Naive thymus-derived CD4-positive, alpha-beta T cell (primary cell): ENCODE measurements around the gene SRPK2. TPM values are rescaled to one million over a fixed set of nuclear protein-coding genes. Genes with fewer than 3 reads are reported as not detected.
A peak's percentile ranks its signal among the peaks of the same experiment; 100 is the strongest.
"Not testable (repeated sequence)": the region's sequence is repeated elsewhere in the genome, so short reads cannot be mapped to it uniquely, and the experiment has no call there.

Source experiments
- ATAC-seq: fragments of 150-1000 bp; cut with Tn5 transposase; 2 replicates; pipeline ENCODE4 v1.10.0; 2021; ENCODE audit warnings: mild to moderate bottlenecking, moderate library complexity
- CTCF ChIA-PET: fragments of 350-600 bp; sonication (Branson Sonifier 250); formaldehyde crosslinking; loops from one replicate; lab custom pipeline; 2021; ENCODE audit warnings: antibody characterized with exemption; lab: Charles Lee
- POLR2A ChIA-PET: fragments of 350-600 bp; sonication (Branson Sonifier 250); formaldehyde crosslinking; loops from one replicate; lab custom pipeline; 2021; ENCODE audit warnings: antibody characterized with exemption, inconsistent platforms; lab: Charles Lee
- DNase-seq, 9 donors: peaks; one replicate each; pipeline versions ENCODE4 v3.0.0 to v3.0.0-alpha.2; 2020 to 2022; ENCODE audit warnings: mixed read lengths in 1 of 9
- H3K27ac ChIP-seq: one replicate; pipeline ENCODE4 v1.7.0; 2013; ENCODE audit warnings: mild to moderate bottlenecking, low read depth, low read length, moderate library complexity
- H3K27me3 ChIP-seq, 2 donors: one replicate each; pipeline ENCODE4 v1.7.0; 2013; ENCODE audit warnings: low read length in 2 of 2, mild to moderate bottlenecking in 2 of 2, moderate library complexity in 2 of 2; ENCODE audit not compliant: control insufficient read depth in 2 of 2, insufficient read depth in 2 of 2
- H3K36me3 ChIP-seq, 3 experiments: 1 replicate in 2 of 3; 2 replicates in 1 of 3; pipeline ENCODE4 v1.7.0; 2013; ENCODE audit warnings: low read length in 3 of 3, mild to moderate bottlenecking in 3 of 3, moderate library complexity in 1 of 3; ENCODE audit not compliant: insufficient read depth in 3 of 3, control insufficient read depth in 2 of 3
- H3K4me1 ChIP-seq, 2 donors: one replicate each; pipeline ENCODE4 v1.7.0; 2013; ENCODE audit warnings: low read length in 2 of 2, mild to moderate bottlenecking in 2 of 2, moderate library complexity in 1 of 2; ENCODE audit not compliant: control insufficient read depth in 2 of 2, insufficient read depth in 2 of 2
- H3K4me3 ChIP-seq: 2 replicates; pipeline ENCODE4 v1.7.0; 2013; ENCODE audit warnings: mild to moderate bottlenecking, low read length
- H3K9me3 ChIP-seq, 3 experiments: 1 replicate in 2 of 3; 2 replicates in 1 of 3; pipeline ENCODE4 v1.7.0; 2013; ENCODE audit warnings: low read length in 3 of 3; ENCODE audit not compliant: control insufficient read depth in 2 of 3
- H3K27ac Mint-ChIP-seq, 9 donors: one replicate each; pipeline ENCODE4 v1.8.0; 2020 to 2022; ENCODE audit warnings: mixed read lengths in 9 of 9, mild to moderate bottlenecking in 8 of 9, moderate library complexity in 5 of 9, inconsistent platforms in 2 of 9
- H3K27me3 Mint-ChIP-seq, 5 donors: one replicate each; pipeline ENCODE4 v1.8.0; 2021 to 2022; ENCODE audit warnings: mixed read lengths in 5 of 5, mild to moderate bottlenecking in 1 of 5
- H3K36me3 Mint-ChIP-seq, 5 donors: one replicate each; pipeline ENCODE4 v1.8.0; 2020 to 2022; ENCODE audit warnings: mixed read lengths in 5 of 5, mild to moderate bottlenecking in 3 of 5, inconsistent platforms in 1 of 5
- H3K4me1 Mint-ChIP-seq, 7 donors: one replicate each; pipeline ENCODE4 v1.8.0; 2020 to 2022; ENCODE audit warnings: mixed read lengths in 7 of 7, mild to moderate bottlenecking in 3 of 7, inconsistent platforms in 1 of 7
- H3K4me3 Mint-ChIP-seq, 10 donors: one replicate each; pipeline ENCODE4 v1.8.0; 2020 to 2022; ENCODE audit warnings: mild to moderate bottlenecking in 10 of 10, mixed read lengths in 10 of 10, moderate library complexity in 6 of 10, inconsistent platforms in 2 of 10
- H3K9me3 Mint-ChIP-seq, 11 donors: one replicate each; pipeline ENCODE4 v1.8.0; 2020 to 2022; ENCODE audit warnings: mixed read lengths in 11 of 11, mild to moderate bottlenecking in 4 of 11, inconsistent platforms in 1 of 11, moderate library complexity in 1 of 11
- intact Hi-C, 2 donors: fragments of 100-400 bp; cut with micrococcal nuclease; formaldehyde crosslinking; loops; one replicate each; pipeline ENCODE4 v1.15.1; 2023
- polyA plus RNA-seq, 2 donors: library from polyadenylated mRNA; unstranded; fragments of 300-500 nt; fragmentation: Illumina TruSeq; gene quantifications; one replicate each; pipeline ENCODE4 v1.2.3, GENCODE V29; 2021
- total RNA-seq, 6 experiments: library from RNA in 5 of 6; stranded (reverse) in 5 of 6; gene quantifications; 1 replicate in 5 of 6; 2 replicates in 1 of 6; pipeline ENCODE4 v1.2.3 and lab custom pipeline; 2021 to 2026

SRPK2 gene
- total and polyA plus RNA-seq, 7 experiments from 2014 or later, result 40.2 to 56.7 (median 46.8) TPM

- ATAC-seq (no peak), DNase-seq (no peak)
- Mint-ChIP-seq H3K4me1 (peaks cover 15 to 77% (median 67%) of the 10 kb centered on the region in 7 donors), H3K4me3 (no peak overlapping the region), H3K36me3 (peaks cover 0 to 26% (median 14%) of the 10 kb centered on the region in 5 donors), H3K27ac (peak overlapping the region in 2 of 9 donors; percentile 18 to 32), H3K27me3 (no peaks in the 10 kb centered on the region), H3K9me3 (no peaks in the 10 kb centered on the region)
- no peaks in the 10 kb centered on the region for H3K36me3 ChIP-seq
- POLR2A ChIA-PET, result no interaction called here
- no peaks in the 10 kb centered on the region for H3K27me3 ChIP-seq
- no peak overlapping the region for H3K4me3 ChIP-seq
- H3K4me1 ChIP-seq, result no peaks in the 10 kb centered on the region
- intact Hi-C loops, result no loop called here
- H3K27ac ChIP-seq, result no peak overlapping the region
- H3K9me3 ChIP-seq, result no peaks in the 10 kb centered on the region
- CTCF ChIA-PET, result interaction anchor here (0.6 to 1.5 kb wide), 2 partner anchors 10 to 27 kb away, joined by 3 read pairs; no protein-coding TSS in a partner anchor
These were observed 63.4 kb downstream of the SRPK2 start for GRCh38 chr7:105325216-105325904.

- H3K27ac Mint-ChIP-seq, result peak overlapping the region in 1 of 9 donors; percentile 18
- H3K27me3 ChIP-seq, H3K4me3 Mint-ChIP-seq, H3K9me3 Mint-ChIP-seq, H3K27me3 Mint-ChIP-seq, H3K9me3 ChIP-seq, CTCF ChIA-PET, POLR2A ChIA-PET, H3K36me3 ChIP-seq, H3K4me1 ChIP-seq, intact Hi-C loops, H3K27ac ChIP-seq, H3K4me3 ChIP-seq, DNase-seq, ATAC-seq: not testable (repeated sequence)
- peaks cover 0 to 26% (median 14%) of the 10 kb centered on the region in 5 donors for H3K36me3 Mint-ChIP-seq
- peaks cover 15 to 84% (median 75%) of the 10 kb centered on the region in 7 donors for H3K4me1 Mint-ChIP-seq
These were observed 64.1 kb downstream of the SRPK2 start for GRCh38 chr7:105324606-105325005.

- Mint-ChIP-seq H3K4me3 (peak overlapping the region in 2 of 10 donors; percentile 7 to 11), H3K4me1 (peaks cover 15 to 89% (median 79%) of the 10 kb centered on the region in 7 donors), H3K9me3 (no peaks in the 10 kb centered on the region), H3K36me3 (peaks cover 0 to 23% (median 14%) of the 10 kb centered on the region in 5 donors), H3K27ac (peak overlapping the region in 4 of 9 donors; percentile 7 to 56 (median 29)), H3K27me3 (no peaks in the 10 kb centered on the region)
- no peaks in the 10 kb centered on the region for H3K9me3 ChIP-seq
- no peaks in the 10 kb centered on the region for H3K4me1 ChIP-seq
- ATAC-seq (no peak), DNase-seq (no peak)
- intact Hi-C loops, result no loop called here
- ChIA-PET POLR2A (interaction anchor here (1.2 kb wide), 1 partner anchor 36 kb away, joined by 3 read pairs; no protein-coding TSS in a partner anchor), CTCF (no interaction called here)
- H3K27me3 ChIP-seq, result no peaks in the 10 kb centered on the region
- no peaks in the 10 kb centered on the region for H3K36me3 ChIP-seq
- no peak overlapping the region for H3K4me3 ChIP-seq
- no peak overlapping the region for H3K27ac ChIP-seq
These were observed 65.4 kb downstream of the SRPK2 start for GRCh38 chr7:105323366-105323765.

GRCh38 chr7:105322655-105323277 lies 66.0 kb downstream of the SRPK2 start:
- no peak for ATAC-seq
- Mint-ChIP-seq H3K36me3 (peaks cover 0 to 23% (median 14%) of the 10 kb centered on the region in 5 donors), H3K27ac (peak overlapping the region in 1 of 9 donors; percentile 34), H3K4me1 (peaks cover 15 to 89% (median 80%) of the 10 kb centered on the region in 7 donors), H3K4me3 (peak overlapping the region in 1 of 10 donors; percentile 11), H3K27me3 (no peaks in the 10 kb centered on the region), H3K9me3 (no peaks in the 10 kb centered on the region)
- ChIA-PET POLR2A (interaction anchor here (1.2 kb wide), 1 partner anchor 36 kb away, joined by 3 read pairs; no protein-coding TSS in a partner anchor), CTCF (interaction anchor here (0.6 kb wide), 1 partner anchor 93 kb away, joined by 4 read pairs; no protein-coding TSS in a partner anchor)
- H3K4me3 ChIP-seq, result no peak overlapping the region
- no peaks in the 10 kb centered on the region for H3K4me1 ChIP-seq
- no peaks in the 10 kb centered on the region for H3K36me3 ChIP-seq
- no peak overlapping the region for H3K27ac ChIP-seq
- no peaks in the 10 kb centered on the region for H3K27me3 ChIP-seq
- no peaks in the 10 kb centered on the region for H3K9me3 ChIP-seq
- no peak for DNase-seq
- intact Hi-C loops, result no loop called here

- ChIA-PET POLR2A (interaction anchor here (1.2 kb wide), 1 partner anchor 35 kb away, joined by 3 read pairs; no protein-coding TSS in a partner anchor), CTCF (interaction anchor here (0.6 kb wide), 1 partner anchor 93 kb away, joined by 4 read pairs; no protein-coding TSS in a partner anchor)
- Mint-ChIP-seq H3K27ac (peak overlapping the region in 1 of 9 donors; percentile 34), H3K27me3 (no peaks in the 10 kb centered on the region), H3K4me3 (peak overlapping the region in 1 of 10 donors; percentile 15), H3K4me1 (peaks cover 15 to 84% (median 81%) of the 10 kb centered on the region in 7 donors), H3K36me3 (peaks cover 0 to 23% (median 14%) of the 10 kb centered on the region in 5 donors), H3K9me3 (no peaks in the 10 kb centered on the region)
- no peaks in the 10 kb centered on the region for H3K27me3 ChIP-seq
- no peaks in the 10 kb centered on the region for H3K36me3 ChIP-seq
- H3K4me3 ChIP-seq, result no peak overlapping the region
- no peaks in the 10 kb centered on the region for H3K9me3 ChIP-seq
- DNase-seq (no peak), ATAC-seq (no peak)
- no peak overlapping the region for H3K27ac ChIP-seq
- H3K4me1 ChIP-seq, result no peaks in the 10 kb centered on the region
- intact Hi-C loops, result no loop called here
These were observed 66.8 kb downstream of the SRPK2 start for GRCh38 chr7:105321754-105322455.

GRCh38 chr7:105320896-105321295 lies 67.8 kb downstream of the SRPK2 start:
- Mint-ChIP-seq H3K27ac (peak overlapping the region in 1 of 9 donors; percentile 14), H3K27me3 (no peaks in the 10 kb centered on the region), H3K36me3 (peaks cover 0 to 20% (median 14%) of the 10 kb centered on the region in 5 donors), H3K9me3 (no peaks in the 10 kb centered on the region), H3K4me3 (no peak overlapping the region), H3K4me1 (peaks cover 11 to 83% (median 79%) of the 10 kb centered on the region in 7 donors)
- Histone ChIP-seq H3K4me1 (no peaks in the 10 kb centered on the region), H3K27me3 (no peaks in the 10 kb centered on the region), H3K9me3 (no peaks in the 10 kb centered on the region), H3K27ac (no peak overlapping the region), H3K4me3 (no peak overlapping the region), H3K36me3 (no peaks in the 10 kb centered on the region)
- DNase-seq (no peak), ATAC-seq (no peak)
- intact Hi-C loops, result no loop called here
- ChIA-PET POLR2A (no interaction called here), CTCF (interaction anchor here (0.6 kb wide), 1 partner anchor 45 kb away, joined by 3 read pairs; no protein-coding TSS in a partner anchor)
